Suppressor macrophage (primary cell): ENCODE data around the gene CADM4.

ENCODE experiments used
- DNase-seq, 4 experiments: peaks; one replicate each; pipeline ENCODE4 v3.0.0-alpha.2; 2020 to 2022

Gene CADM4

DNA sequence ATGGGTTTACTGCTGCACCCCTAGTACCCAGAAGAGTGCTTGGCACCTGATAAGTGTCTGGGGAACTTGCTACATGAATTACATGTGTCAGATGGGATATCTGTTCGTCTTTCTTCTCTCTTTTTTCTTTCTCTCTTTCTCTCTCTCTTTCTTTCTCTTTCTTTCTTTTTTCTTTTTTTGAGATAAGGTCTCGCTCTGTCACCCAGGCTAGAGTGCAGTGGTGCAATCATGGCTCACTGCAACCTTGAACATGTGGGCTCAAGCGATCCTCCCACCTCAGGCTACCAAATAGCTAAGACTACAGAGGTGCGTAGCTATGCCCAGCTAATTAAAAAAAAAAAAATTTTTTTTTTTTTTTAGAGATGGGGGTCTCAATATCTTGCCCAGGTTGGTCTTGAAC is 6.1 kb downstream of the CADM4 start:
- no peak for DNase-seq

DNA sequence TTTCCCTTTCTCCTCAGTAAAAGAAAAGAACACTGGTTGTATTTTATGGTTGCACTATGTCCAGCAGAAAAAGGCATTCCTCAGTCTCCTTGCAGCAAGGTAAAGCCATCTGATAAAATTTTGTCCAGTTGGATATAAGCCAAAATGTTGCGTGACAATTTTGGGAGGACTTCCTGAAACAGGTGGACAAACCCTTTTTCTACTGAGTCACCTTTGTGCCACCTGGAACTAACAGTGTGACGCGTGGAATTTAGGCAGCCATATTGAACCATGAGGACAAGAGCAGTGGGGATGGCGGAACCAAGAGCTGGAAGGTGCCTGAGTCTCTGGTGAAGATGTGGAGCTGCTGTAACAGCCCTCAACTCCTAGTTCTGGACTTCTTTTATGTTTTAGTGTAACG is 8.2 kb downstream of the CADM4 start:
- DNase-seq, result no peak

DNA sequence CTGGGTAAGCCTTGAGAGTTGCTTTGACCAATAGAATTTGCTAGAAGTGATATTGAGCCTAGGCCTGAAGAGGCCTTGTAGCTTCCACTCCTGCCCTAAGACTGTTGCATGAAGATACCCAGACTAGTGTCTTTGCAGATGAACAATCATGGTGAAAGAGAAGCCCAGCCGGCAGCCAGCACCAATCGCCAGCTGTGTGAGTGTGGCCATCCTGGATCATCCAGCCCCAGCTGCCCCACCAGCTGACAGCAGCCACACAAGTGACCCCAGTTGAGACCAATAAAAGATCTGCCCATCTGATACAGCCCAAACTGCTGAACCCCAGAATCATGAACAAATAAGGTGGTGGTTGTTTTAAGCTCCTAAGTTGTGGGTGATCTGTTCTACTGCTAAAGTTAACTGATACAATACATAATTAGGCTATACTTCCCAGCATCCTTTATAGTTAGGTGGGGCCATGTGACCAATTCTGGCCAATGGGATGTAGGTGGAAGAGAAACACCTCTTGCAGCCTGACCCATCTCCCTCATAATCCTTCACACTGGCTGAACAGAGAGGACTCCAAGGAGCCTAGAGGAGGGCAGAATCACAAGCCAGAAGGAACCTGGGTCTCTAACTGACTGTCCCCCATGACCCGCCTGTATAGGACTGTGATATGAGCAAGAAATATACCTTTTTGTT is 10.9 kb downstream of the CADM4 start:
- DNase-seq, result no peak

DNA sequence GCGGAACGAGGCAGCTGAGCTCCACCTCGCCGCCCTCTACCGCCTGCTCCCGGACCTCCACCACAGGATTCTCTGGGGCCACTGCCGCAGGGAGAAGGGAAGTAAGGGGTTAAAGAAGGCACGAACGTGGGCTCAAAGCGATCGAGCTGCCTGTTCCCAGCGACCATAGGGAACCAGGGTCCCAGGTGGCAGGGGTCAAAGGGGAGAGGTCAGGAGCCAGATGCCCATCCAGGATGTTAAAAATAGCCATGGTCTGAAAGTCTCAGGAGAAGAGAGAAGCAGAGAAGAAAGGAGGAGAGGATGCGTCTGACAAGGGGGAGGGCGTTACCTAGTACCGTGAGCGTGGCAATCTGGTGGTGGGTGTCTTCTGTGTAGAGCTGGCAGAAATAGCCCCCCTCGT is 12.8 kb downstream of the CADM4 start:
- DNase-seq, result no peak

DNA sequence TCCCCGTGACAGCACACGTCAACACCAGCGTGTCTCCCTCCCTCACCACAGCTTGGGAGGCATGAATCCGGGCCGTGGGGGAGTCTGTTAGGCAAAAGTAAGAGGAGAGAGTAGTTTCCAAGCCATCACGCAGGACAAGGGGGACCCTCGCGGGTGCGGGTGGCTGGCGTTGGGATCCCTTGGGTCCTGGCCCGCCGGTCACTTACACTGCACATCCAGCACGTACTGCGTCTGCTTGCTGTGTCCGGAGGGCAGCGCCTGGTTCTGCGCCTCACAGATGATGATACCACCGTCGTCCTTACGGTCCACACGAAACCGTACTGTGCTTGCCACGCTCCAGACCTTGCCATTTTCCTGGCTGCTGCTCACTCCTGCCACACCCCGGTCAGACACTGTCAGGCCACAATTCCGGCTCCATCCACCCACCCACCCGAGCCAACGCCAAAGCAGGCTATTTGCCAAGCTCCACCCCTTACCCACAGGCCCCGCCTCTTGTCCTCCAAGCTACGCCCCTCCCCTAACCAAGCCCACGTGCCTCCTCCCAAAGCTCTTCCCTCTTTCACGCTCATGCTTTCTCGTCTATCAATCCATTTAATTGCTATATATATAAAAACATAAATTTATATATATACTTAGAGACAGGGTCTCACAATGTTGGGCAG is 13.6 kb downstream of the CADM4 start:
- peak; percentile 42 to 75 (median 51) for DNase-seq

DNA sequence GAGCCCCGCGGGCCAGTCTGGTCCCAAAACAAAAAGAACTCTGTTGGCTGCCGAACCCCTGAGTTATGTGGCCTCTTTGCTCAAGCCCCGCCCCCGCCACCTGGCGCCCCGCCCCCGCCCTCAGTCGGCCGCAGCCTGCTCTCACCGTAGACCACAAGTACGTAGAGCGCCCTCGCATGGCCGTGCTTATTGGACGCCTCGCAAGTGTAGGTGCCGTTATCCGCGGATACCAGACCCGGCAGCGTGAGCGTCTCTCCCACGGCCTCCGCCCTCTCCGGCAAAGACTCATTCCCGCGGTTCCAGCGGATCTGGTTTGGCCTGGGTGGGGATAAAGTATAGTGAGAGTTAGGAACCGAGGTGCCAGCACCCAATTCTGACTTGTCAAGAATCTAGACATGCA is 14.7 kb downstream of the CADM4 start:
- DNase-seq, result peak; percentile 50 to 81 (median 60)

DNA sequence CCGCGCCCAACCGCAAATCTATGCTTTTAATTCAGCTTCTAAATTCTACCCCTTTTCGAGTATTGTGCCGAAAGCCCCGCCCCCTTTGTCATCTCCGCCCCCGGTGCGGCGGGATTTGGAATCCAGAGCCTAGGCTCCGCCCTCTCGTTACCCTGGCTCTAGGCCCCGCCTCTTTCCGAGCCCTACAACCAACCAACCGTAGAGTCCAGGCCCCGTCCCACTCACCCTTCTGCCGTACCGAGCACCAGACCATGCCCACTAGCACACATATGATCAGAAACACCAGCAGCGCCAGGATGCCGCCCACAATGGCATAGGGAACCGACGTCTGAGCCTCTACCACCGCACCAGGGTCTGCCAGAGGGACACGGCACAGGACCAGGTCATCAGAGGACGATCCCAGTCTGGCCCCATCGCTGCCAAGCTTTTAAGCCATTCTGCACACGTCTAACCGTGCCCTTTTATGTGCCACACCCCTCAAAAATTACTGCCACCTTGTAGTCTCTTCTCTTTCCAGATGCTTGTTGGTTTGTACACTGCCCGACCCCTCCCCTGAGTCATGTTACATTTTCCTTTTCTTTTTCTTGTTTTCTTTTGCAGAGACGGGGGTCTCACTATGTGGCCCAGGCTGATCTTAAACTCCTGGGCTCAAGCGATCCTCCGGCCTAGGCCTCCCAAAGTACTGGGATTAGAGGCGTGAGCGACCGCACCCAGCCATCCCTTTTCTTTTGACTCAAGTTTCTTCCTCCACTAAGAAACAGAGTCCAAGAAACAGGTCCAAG is 15.6 kb downstream of the CADM4 start:
- DNase-seq, result no peak

DNA sequence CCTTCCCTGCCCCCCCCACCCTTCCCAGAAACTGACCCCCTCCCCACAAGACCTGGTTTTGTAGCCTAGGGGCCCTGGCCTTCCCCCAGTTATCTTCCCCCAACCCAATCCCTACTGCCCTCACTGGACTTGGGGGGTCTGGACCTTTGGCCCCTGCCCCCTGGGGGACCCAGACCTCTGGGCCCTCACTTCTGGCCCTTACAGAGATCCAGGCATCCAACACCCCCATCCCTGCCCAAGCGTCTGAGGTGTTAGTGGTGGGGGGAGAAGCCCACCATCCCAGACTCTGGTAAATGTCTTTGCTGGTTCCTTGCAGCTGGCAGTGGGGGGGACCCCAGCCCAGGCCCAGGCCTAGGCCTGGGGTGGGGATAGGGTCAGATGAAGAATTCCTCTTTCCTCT is 16.7 kb downstream of the CADM4 start:
- DNase-seq, result no peak

DNA sequence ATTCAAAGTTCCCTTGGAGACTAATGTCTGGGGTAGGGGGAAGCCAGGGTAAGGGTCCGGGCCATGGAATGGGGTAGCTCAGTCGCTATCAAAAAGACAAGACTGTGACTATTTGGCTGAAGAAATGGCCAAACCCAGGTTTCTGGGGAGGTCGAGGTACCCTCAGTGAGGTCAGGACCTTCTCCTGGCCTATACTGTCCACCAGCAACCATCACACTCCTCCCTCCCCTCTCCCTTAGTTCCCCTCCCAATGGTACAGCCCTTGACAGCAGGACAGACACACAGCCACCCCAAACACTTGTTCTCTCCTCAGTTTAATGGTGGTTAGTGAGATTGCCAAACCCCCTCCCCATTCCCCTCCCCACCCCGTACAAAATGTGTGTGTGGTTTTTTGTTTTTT is 17.6 kb downstream of the CADM4 start:
- DNase-seq, result no peak

DNA sequence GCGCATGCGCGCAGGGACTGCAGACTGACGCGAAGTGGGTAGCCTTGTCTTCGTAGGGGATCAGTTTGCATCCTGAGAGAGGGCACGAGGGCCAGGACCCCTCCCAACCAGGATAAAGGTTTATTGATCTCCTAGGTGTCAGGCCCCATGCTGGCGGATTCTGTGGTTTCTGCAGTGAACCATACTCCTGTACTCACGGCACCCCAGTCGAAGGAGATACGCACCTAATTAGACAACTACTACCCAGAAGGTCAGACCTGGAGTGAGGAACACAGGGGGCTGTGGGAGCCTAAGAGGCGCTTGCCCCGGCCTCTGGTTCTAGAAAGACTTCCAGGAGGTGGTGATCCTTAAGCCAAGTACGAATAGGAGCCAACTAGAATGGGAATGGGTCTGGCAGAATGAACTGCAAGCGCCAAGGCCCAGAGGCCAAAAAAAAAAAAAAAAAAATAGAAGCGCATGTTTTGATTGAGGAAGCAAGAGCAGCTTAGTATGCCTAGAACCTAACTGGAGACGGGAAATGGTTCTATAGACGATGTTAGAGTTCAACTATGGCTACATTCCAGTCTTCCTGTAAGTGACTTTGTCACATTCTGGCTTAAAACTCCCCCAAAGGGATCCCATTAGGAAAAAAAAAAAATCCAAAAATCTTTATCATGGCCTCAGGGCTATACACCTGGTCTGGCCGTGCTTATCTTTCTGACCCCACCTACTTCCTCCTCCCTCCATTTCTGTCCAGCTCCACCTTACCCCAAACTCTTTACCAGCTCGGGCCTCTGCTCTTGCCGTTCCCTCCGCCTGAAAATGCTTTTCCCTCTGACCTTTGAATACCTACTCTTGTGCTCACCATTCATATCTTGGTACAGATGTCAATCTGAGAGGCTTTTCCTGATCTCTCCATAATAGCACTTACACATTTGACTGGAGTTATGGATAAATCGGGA is 19.3 kb downstream of the CADM4 start:
- no peak for DNase-seq

DNA sequence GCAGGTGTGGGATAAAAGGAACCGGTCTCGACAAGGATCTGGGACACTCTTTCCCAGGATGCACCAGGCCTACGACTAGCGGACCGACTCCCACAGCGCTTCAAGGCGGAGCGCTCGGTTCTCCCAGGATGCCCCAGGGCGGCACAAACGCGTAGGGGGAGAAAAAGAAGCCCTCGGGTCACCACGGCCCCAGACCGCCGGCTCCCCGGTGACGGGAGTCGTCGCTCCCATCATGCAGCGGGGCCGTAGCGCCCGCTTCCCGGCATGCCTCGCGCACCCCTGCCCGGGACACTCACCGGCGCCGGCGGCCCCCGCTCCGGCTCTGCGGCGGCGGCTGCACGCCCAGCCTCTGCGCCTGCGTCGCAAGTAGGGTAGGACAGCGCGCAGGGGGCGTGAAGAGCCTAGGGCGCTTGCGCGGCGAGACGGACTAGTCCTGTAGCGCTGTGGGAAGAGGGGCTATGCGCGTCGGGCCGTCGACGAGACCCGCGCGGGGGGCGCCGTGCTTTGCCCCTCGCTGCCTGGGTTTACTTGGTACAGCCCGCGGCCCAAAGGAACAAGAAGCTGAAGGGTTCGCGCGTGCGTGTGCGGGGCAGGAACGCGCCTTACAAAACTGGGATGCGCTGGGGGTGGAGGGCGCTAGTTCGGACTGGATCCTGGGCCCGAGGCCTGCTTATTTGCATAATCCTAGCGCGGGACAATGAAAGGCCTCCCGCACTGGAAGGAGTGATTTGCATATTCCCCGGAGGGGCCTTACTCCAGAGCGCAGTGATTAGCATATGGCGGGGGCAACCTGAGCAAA is 20.2 kb downstream of the CADM4 start, which contains the start of gene ZNF428:
Gene ZNF428 (minus strand): TSS at position 368 of the 799 bp plus-strand sequence. CDS start 5,325 bp downstream, outside the sequence.
- peak; percentile 87 to 96 (median 94) for DNase-seq

DNA sequence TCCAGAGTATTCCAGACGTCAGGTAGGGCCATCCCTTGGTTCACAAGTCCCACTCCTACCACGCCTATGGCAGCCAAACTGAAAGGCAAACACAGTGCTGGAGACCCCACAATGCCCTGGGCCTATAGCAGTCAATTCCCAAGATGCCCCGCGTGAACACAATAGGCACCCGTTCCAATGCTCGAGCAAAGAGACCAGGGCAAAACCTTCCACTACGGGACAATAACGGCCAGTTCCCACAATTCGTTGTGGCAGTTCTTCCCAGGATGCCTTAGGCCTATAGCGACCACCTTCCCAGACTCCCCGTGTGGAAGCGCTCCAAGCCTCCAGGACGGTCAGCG is 20.8 kb downstream of the CADM4 start:
- DNase-seq, result peak in 1 of 4 experiments; percentile 50

DNA sequence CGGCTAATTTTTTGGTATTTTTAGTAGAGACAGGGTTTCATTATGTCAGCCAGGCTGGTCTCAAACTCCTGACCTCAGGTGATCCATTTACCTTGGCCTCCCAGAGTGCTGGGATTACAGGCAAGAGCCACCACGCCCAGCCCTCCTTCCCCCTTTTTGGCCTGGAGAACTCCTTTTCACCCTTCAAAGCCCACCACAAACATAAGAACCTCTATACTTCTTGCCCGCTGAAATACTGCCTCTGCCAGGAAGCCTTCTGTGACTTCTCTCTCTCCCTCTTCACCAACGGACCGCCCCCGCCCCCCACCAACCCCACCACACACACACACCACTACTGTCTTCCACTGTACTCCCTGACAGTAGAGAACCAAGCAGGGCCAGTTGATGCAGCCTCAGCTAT is 22.7 kb downstream of the CADM4 start:
- no peak for DNase-seq

DNA sequence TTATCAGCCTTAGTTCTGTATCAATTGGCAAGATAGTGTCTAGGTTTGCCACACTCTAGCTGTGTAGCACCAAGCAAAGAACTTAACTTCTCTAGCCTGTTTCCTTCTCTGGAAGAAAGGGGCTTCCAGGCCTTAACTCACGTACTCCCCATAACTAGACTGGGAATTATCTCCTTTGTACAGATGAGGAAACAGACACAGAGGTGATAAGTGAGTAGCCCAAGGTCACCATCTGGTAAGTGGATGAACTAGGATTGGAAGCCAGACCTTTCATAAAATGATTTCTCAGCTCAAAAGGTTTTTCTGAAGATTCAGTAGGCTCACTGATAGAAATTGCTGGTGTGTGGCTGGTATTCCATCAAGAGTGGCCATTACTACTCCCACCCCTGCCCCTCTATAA is 23.3 kb downstream of the CADM4 start:
- DNase-seq, result no peak

DNA sequence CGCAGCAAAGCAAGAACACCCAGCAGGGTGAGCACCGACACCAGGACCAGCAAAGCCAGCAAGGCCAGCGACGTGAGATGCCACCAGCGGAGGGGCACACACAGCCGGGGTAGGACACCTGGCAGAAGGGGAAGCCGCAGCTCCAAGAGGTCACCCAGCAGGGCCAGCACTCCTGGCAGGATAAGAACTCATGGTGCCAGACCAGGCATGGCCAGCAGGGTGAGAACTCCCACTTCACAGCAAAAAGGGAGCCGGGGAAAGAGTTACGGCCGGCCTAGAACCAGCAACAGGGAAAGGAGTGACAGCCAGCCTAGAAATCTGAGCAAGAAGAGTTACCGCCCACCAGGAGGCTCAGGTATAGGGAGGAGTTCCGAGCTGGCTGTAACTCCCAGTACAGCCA is 27.3 kb downstream of the CADM4 start:
- no peak for DNase-seq

DNA sequence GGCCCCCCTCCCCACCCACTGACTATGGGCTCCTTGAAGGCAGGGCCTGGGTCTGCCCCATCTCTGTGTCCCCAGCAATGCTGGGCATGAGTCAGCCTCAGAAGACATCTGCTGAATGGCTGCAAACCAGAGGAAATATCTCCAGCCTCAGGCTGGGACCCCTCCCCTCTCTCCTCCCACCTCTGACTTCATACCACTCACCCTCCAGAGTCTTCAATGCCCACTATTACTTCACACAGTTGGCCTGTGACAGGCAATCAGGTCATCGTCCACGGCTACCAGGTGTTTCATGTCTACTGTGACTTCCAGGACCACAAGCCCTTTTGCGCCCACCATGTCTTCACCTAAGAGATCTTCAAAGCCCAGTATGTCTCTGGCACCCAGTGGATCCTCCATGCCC is 27.9 kb downstream of the CADM4 start, which contains the start of gene SRRM5:
Gene SRRM5 (plus strand): TSS at position 301 of the 400 bp plus-strand sequence. CDS start 34 bp downstream, at position 335.
- no peak for DNase-seq

DNA sequence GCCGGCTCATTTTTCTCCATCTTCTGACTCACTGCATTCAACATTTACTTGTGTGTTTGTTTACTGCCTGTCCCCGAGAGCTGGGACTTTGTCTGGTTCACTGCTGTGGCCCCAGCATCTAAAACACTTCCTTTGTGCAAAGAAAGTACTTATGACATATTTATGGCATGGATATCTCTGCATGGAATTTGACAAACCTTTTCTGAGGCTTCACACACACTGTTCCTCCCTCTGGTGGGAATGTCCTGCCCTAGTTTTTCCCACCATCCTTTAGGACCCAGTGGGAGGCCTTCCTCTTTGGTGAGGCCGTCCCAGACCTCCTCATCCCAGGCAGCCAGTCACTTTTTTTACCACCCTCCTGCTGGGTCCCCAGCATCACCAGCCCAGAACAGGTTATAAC is 29.2 kb downstream of the CADM4 start:
- no peak for DNase-seq

DNA sequence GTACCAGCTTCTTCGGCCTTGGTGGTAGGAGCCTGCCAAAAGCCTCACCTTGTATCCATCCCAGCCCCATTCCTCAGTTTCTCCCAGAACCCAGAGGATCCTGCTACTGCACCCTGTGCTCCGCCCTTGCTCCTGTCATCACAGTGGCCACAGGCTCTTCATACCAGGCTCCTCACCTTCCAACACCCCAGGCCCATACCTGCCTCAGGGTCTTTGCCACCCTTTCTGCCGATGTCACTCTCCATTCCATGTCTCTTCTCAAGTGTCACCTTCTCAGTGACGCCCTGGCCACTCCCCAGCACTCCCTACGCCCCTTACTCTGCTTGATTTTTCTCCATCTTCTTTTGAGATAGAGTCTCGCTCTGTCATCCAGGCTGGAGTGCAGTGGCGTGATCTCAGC is 29.8 kb downstream of the CADM4 start:
- no peak for DNase-seq

DNA sequence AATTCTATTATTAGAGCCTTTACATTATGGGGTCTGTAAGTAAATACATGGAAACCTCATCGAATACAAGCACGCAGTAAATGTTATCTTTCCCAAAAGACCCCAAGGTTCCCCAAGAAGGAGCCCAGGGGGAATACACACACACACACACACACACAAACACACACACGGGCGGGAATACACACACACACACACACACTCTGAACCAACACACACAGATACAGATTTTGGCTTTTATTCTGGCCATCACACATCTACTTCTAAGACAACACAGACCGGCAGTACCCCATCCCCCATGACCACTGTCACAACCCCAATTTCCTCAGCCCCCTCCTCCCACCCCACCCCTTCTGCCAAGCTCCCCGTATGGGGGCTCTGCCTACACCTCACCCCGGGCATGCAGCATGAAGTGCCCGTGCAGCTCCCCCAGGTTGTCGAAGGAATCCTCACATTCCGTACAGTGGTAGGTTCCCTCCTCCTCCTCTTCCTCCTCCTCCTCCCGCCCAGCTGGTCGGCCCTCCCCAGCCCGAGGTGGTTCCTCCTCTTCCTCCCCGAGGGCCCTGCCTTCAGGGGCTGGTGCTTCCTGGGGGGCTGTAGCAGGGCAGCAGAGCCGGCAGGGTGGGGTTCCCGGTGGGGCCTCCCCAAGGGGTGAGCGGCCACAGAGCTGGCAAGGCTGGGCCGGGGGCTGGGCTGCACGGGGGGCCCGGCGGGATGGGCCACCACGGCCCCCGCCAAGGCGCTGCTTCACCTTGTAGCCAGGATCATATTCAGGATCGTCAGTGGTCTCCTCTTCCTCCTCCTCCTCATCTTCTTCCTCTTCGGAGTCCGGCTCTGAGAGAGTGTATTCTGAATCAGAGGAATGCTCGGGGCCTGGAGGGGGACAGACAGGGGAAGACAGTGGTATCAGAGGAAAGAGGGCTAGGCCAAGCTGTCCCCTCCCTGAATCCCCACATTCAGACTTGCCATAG is 32.1 kb downstream of the CADM4 start:
- DNase-seq, result no peak

DNA sequence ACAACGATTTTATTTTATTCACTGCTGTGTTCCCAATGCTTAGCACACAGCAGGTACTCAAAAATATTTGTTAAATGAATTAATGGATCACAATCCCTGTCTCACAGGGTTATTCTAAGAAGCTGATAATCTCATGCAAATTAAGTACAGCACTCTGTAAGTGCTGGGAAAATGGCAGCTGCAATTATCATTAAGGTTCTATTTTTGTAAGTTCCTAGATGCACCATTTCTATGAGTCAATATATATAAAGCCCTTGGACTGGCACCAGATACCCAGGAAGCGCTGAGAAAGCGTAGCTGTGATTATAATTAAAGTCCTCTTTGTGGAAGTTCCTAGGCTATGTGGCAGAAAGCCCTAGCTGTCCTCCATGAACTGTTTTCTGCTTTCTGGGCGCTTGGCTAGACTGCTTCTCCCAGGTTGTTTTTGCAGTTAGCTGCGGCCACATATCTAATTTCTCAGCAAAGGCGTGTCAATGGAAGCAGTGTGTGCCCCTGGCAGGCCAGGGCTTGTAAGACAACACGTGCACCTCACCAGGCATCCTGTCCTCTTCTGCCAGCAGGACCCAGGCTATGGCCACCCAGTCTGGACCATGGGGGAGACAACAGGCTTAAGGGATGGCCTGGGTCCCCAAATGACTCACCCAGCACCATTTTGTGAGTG is 33.0 kb downstream of the CADM4 start:
- no peak for DNase-seq
